Progenitor cell of endocrine pancreas (in vitro differentiated cells): Measurements from ENCODE around the gene ABCC10. TPM values are rescaled to one million over a fixed set of nuclear protein-coding genes. Genes with fewer than 3 reads are reported as not detected.
"Not testable (repeated sequence)": the region's sequence is repeated elsewhere in the genome, so short reads cannot be mapped to it uniquely, and the experiment has no call there.

Source experiments
- DNase-seq: peaks from one replicate; pipeline ENCODE4 v3.0.0; 2021; ENCODE audit warnings: low spot score; ENCODE audit not compliant: unreplicated experiment
- H3K27ac Mint-ChIP-seq: 2 replicates; pipeline ENCODE4 v1.8.0; 2021; ENCODE audit warnings: mild to moderate bottlenecking, moderate library complexity, mixed read lengths
- H3K27me3 Mint-ChIP-seq: 2 replicates; pipeline ENCODE4 v1.8.0; 2021; ENCODE audit warnings: mixed read lengths
- H3K36me3 Mint-ChIP-seq: 2 replicates; pipeline ENCODE4 v1.8.0; 2022; ENCODE audit warnings: mixed read lengths; ENCODE audit not compliant: insufficient read depth
- H3K4me1 Mint-ChIP-seq: 2 replicates; pipeline ENCODE4 v1.8.0; 2021; ENCODE audit warnings: low read depth, mixed read lengths
- H3K4me3 Mint-ChIP-seq: 2 replicates; pipeline ENCODE4 v1.8.0; 2021; ENCODE audit warnings: low read depth, mild to moderate bottlenecking, moderate library complexity, mixed read lengths
- H3K9me3 Mint-ChIP-seq: 2 replicates; pipeline ENCODE4 v1.8.0; 2021; ENCODE audit warnings: low read depth, mixed read lengths
- total RNA-seq: library from RNA; stranded (reverse); gene quantifications from 2 replicates; pipeline ENCODE4 v1.2.1, GENCODE V29; 2021
- TF ChIP-seq, protein P1 (sequence below): fragments of 200-600 bp; sonication (generic); IDR thresholded peaks from one replicate; pipeline ENCODE4 v1.5.0; 2021; ENCODE audit warnings: antibody characterized with exemption, mild to moderate bottlenecking; ENCODE audit not compliant: unreplicated experiment

Gene ABCC10
- total RNA-seq, 1 donor from 2014 or later, result 68.8 TPM

DNA sequence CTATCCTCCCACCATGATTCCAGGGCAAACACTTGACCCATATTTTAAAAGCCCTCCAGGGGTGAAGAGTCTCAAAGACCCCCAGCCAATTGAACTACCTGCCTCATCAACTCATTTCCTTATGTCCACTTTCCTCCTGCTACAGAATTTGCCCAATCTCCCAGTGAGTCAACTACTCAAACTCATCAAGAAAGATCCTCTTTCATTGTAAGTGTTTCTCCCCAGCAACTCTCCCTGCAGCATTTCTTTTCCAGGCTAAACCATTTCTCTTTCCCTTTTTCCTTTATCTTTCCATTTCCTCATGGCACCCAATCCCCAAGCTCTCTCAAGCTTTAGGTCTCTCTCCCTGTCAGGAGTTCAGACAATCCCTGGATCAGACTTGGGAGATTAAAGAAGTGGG, 26.5 kb downstream of the ABCC10 start:
- no peak for DNase-seq
- H3K4me3 Mint-ChIP-seq, result peak overlapping the region; percentile 37
- peaks cover 6% of the 10 kb centered on the region for H3K36me3 Mint-ChIP-seq
- H3K4me1 Mint-ChIP-seq, result peaks cover 5% of the 10 kb centered on the region
- peaks cover 30% of the 10 kb centered on the region for H3K27me3 Mint-ChIP-seq
- H3K27ac Mint-ChIP-seq, result no peak overlapping the region
- TF ChIP-seq, protein P1, sequence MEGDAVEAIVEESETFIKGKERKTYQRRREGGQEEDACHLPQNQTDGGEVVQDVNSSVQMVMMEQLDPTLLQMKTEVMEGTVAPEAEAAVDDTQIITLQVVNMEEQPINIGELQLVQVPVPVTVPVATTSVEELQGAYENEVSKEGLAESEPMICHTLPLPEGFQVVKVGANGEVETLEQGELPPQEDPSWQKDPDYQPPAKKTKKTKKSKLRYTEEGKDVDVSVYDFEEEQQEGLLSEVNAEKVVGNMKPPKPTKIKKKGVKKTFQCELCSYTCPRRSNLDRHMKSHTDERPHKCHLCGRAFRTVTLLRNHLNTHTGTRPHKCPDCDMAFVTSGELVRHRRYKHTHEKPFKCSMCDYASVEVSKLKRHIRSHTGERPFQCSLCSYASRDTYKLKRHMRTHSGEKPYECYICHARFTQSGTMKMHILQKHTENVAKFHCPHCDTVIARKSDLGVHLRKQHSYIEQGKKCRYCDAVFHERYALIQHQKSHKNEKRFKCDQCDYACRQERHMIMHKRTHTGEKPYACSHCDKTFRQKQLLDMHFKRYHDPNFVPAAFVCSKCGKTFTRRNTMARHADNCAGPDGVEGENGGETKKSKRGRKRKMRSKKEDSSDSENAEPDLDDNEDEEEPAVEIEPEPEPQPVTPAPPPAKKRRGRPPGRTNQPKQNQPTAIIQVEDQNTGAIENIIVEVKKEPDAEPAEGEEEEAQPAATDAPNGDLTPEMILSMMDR, result no peak
- no peaks in the 10 kb centered on the region for H3K9me3 Mint-ChIP-seq

- Mint-ChIP-seq H3K9me3 (no peaks in the 10 kb centered on the region), H3K4me1 (peaks cover 5% of the 10 kb centered on the region), H3K27ac (no peak overlapping the region), H3K27me3 (peaks cover 30% of the 10 kb centered on the region), H3K4me3 (peak overlapping the region; percentile 60), H3K36me3 (peaks cover 5% of the 10 kb centered on the region)
- no peak for DNase-seq
- TF ChIP-seq, protein P1, result peak; percentile 92
Observed at GRCh38 chr6:43454290-43454695, 27.0 kb downstream of the ABCC10 start.

GRCh38 chr6:43454696-43455530, 27.6 kb downstream of the ABCC10 start:
- peaks cover 5% of the 10 kb centered on the region for H3K4me1 Mint-ChIP-seq
- H3K27me3 Mint-ChIP-seq, result peaks cover 34% of the 10 kb centered on the region
- DNase-seq, result peak; percentile 78
- TF ChIP-seq, protein P1, result no peak
- H3K4me3 Mint-ChIP-seq, result peak overlapping the region; percentile 60
- H3K36me3 Mint-ChIP-seq, result peaks cover 5% of the 10 kb centered on the region
- H3K27ac Mint-ChIP-seq, result no peak overlapping the region
- H3K9me3 Mint-ChIP-seq, result no peaks in the 10 kb centered on the region

DNA sequence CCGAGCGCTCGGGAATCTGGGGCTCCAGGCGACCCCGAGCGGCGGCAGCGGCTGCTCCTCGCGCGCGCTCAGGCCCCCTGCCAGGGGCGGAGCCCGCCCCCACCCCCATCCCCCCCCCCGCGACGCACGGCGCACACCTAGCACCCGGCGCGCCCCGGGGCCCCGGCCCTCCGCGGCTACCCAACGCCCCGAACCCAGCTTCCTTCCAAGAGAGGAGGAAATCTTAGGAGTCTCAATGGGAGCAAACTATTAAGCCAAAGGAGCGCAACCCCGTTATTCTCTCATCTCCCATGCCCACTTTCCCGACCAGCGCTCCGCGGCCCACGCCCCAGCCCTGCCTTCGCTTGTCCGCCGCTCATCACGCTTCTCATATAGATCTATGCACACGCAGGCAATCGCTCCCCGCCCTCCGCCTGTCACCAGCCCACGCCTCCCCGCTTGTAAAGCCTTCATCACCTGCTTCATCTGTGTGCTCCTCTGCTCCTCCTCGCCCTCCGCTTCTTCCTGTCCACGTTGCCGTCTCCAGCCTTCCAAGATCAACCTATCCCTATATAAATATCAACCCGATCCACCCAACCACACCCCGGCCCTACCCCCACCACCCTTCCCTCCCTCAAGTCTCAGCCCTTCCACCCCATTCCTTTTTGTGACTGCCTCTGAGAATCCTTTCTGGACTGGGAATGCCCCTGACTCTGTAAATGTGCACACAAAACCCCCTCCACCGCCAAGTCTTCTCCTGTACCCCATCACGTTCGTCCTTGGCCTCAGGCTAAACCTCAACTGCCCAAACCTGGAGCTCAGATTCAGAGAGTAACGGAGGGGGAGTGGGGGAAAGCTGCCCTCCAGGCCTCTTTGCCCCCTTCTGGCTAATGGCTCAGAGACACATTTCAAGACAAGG, 28.4 kb downstream of the ABCC10 start, which contains the start of gene DLK2:
DLK2 (minus strand) TSS at position 18 of the 898 bp plus-strand sequence. CDS start 723 bp downstream, outside the sequence.
- H3K27ac Mint-ChIP-seq, result peak within 1 kb of the TSS; percentile 30
- peaks cover 39% of the 10 kb centered on the region for H3K27me3 Mint-ChIP-seq
- H3K36me3 Mint-ChIP-seq, result peaks cover 5% of the 10 kb centered on the region
- peaks cover 5% of the 10 kb centered on the region for H3K4me1 Mint-ChIP-seq
- H3K9me3 Mint-ChIP-seq, result no peaks in the 10 kb centered on the region
- TF ChIP-seq, protein P1, result no peak
- H3K4me3 Mint-ChIP-seq, result peak within 1 kb of the TSS; percentile 79
- no peak for DNase-seq

DNA sequence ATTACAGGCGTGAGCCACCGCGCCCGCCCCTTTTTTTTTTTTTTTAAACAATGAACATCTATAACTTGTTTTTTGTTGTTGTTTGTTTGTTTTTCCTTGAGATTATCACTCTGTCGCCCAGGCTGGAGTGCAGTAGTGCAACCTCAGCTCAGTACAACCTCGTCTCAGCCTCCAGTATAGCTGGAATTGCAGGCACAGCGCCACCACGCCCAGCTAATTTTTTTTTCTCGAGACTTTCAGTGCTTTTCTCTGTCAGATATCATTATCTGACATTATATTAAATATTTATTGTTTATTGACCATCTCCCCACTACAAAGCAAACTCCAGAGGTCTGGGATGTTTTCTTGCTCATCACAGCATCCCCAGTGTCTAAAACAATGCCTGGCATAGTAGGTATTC, 30.3 kb downstream of the ABCC10 start:
- Mint-ChIP-seq H3K4me3 (no peak overlapping the region), H3K4me1 (peaks cover 5% of the 10 kb centered on the region), H3K27ac (no peak overlapping the region), H3K36me3 (peaks cover 5% of the 10 kb centered on the region), H3K9me3 (no peaks in the 10 kb centered on the region), H3K27me3 (peaks cover 50% of the 10 kb centered on the region)
- DNase-seq, result no peak
- TF ChIP-seq, protein P1, result no peak

- not testable (repeated sequence) for H3K27ac Mint-ChIP-seq, H3K9me3 Mint-ChIP-seq, H3K4me3 Mint-ChIP-seq, H3K4me1 Mint-ChIP-seq, H3K36me3 Mint-ChIP-seq, DNase-seq
- H3K27me3 Mint-ChIP-seq, result peaks cover 54% of the 10 kb centered on the region
Observed at GRCh38 chr6:43458154-43458553, 30.8 kb downstream of the ABCC10 start.
